Suppressor macrophage (primary cell): ENCODE results near the gene ARL5A.

Experiments used
- DNase-seq, 4 experiments: peaks; one replicate each; pipeline ENCODE4 v3.0.0-alpha.2; 2020 to 2022

The ARL5A gene

DNA sequence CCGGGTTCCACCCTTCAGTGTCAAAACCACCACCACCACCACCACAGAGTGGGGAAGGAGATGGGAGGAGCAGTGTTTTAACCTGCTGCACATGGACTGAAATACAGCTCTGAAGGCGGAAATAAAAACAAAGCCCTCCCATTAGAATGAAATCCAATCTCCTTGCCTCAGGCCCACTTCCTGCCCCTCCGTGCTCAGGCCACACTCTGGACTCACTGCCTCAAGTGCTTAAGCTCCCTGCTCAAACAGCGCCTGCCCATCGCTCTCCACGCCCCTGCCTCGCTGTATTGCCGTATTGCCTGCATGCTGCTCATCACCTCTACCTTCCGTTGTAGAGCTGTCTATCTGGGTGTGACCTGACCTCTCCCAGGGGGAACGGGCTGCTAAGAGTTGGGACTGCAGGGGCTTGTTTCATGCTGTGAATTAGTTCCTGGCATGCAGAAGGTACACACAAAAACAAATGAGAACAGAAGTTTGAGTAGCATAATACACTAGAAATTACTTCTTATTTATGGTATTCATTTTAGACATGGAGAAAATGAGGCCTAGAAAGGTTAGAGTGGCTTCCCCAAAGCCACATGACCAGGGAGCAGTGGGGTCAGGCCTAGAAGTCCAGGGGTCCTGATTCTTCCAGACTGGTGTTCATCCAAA lies 62.3 kb downstream of the ARL5A start:
- DNase-seq: no peak

DNA sequence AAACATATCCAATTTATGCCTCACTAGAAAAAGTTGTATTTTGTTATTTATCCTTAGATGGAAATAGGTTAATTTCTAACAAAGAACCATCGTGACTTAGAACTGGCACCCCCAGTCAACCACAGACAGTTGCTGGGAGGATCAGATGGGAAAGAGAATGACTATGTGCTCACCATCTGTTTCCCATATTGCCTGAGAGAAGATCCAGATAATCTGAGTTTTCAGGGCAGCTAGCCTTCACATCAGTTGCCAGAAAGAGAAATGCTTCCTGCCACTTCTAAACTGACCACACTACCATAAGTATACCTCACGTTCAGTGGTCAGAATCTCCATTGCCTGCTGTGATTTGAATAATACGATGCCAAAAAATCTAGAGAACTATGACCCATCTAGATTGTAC lies 65.5 kb downstream of the ARL5A start:
- DNase-seq: no peak

- DNase-seq: no peak
These were observed 66.5 kb downstream of the ARL5A start for GRCh38 chr2:151761687-151762086.

GRCh38 chr2:151761193-151761592 lies 67.0 kb downstream of the ARL5A start:
- no peak for DNase-seq

DNA sequence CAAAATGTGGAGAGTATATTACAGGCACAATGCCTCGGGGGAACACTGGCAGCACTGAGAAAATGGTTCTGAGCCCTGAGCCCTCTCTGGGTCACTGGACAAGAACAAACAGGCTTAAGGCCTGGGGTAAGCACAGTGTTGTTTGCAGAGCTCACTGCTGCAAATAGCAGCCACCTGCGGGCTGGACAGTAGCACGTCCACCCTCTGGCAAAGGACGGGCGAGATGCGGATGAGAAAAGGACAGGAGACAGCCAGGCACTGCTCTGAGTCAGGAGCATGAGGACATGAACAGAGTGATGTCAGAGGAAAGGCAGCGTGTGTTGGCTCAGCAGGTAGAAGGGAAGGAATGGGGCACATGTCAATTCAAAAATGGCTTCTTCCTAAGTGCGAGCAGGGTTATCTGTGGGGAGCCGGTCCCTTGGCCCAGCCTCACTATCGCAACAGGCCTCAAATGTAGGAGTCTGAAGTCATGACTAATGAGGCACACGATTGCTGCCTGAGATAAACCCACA lies 68.0 kb downstream of the ARL5A start:
- DNase-seq: no peak

DNA sequence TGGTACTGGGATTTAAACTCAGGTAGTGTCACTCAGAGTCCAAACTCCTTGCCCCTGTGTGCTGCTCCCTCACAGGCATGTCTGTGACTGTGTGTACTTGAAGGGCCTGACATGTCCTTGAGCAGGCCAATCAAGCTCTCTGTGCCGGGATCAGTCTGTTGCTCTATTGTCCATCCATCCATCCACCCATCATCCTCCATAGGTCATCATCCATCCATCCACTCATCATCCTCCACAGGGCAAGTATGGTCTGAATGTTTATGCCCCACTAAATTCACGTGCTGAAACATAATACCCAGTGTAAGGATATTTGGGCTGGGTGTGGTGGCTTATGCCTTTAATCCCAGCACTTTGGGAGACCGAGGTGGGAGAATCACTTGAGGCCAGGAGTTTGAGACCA lies 69.5 kb downstream of the ARL5A start:
- DNase-seq: no peak

DNA sequence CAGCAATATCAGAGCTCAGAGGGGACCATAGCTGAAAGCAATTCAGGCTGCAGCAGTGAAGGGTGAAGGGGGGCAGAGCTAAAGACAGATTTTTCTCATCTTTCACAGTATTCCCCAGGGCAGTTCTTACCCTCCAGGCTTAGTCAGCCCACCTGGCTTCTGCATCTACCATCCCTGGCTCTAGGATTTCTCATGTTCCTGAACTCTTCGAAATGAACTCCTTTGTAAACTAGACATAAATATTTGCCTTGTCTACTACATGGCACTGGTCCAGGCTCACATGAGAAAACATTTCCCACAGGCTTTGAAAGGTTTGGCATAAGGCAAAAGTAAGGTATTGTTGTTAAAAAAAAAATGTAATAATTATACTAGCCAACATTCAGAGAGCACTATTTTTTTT lies 70.4 kb downstream of the ARL5A start:
- no peak for DNase-seq

- no peak for DNase-seq
These were observed 71.4 kb downstream of the ARL5A start for GRCh38 chr2:151756820-151757219.

GRCh38 chr2:151754253-151754897 lies 73.8 kb downstream of the ARL5A start:
- DNase-seq: no peak

DNA sequence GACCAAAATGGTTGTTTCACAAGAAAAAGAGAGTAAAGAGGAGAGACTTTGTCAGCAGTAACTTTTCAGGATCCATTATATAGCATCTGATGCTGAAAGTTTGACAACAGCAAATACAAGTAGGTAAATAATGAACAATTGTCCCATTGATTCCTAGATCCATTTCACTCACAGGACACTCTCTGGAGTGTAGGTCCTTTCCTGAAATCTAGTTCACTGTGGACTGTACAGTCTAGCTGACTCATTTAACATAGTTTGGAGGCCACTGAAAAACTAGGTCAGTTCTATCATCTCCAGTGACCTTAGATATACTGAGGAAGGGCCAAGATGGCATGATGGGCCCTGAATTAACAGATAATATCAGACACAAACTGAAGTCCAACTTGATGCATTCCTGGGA lies 74.7 kb downstream of the ARL5A start:
- no peak for DNase-seq
